C4-2B (cell line): ENCODE results near the gene PXDC1.

Source experiments
- H3K27ac ChIP-seq: fragments of 450-650 bp; 2 replicates; pipeline ENCODE4 v1.5.1; 2017
- CTCF ChIP-seq: fragments of 450-650 bp; conservative IDR thresholded peaks from 2 replicates; pipeline ENCODE4 v1.5.1; 2017; ENCODE audit warnings: mild to moderate bottlenecking
- ZFX ChIP-seq: fragments of 450-650 bp; IDR thresholded peaks from 2 replicates; pipeline ENCODE4 v1.6.1; 2017

The PXDC1 gene

DNA sequence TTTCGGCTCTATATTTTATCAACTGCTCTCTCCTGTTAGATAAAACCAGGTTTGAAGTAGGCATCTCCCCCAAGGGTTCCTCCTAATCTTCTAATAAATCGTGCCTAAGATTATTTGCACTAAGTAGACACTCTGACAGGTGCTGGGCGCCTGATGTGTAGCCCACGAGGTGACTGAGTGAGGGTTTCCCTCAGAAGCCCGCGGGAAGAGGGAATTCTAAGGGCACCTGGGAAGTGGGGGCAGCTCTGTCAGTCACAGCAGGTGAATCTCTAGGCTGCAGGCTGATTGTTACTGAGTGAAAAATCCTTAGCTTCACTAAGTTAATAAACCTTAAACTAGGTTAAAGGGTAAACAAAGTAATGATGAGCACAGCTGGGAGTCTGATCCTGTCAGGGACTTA is 68.2 kb downstream of the PXDC1 start:
- TF ChIP-seq ZFX (no peak), CTCF (no peak)
- no peak overlapping the region for H3K27ac ChIP-seq

DNA sequence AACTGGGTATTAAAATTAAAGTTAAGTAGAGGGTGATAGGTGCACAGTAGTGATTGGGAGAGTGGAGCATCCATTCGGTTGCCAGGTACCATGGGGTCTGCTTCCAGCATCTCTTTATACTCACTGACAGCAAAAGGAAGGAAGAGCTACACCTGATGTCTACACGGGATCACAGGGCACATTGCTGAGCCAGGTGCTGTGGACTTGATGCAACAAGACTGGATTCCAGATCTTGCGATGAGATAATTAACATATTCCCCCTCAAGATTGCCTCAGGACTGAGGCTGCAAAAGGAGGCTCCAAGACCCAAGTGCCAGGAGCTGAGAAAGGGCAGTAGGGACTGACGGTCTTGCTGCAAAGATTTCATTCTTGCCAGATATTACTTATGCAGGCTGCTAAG is 72.6 kb downstream of the PXDC1 start:
- TF ChIP-seq CTCF (no peak), ZFX (no peak)
- no peak overlapping the region for H3K27ac ChIP-seq

GRCh38 chr6:3677751-3678150 is 73.8 kb downstream of the PXDC1 start:
- H3K27ac ChIP-seq = peak overlapping the region; percentile 1; the same call in 1 of the 2 replicates

DNA sequence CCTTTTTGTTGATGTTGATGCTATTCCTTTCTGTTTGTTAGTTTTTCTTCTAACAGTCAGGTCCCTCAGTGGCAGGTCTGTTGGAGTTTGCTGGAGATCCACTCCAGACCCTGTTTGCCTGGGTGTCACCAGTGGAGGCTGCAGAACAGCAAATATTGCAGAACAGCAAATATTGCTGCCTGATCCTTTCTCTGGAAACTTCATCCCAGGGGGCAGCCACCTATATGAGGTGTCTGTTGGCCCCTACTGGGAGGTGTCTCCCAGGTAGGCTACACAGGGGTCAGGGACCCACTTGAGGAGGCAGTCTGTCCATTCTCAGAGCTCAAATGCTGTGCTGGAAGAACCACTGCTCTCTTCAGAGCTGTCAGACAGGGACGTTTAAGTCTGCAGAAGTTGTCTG is 74.2 kb downstream of the PXDC1 start:
- peak overlapping the region; percentile 1; the same call in 1 of the 2 replicates for H3K27ac ChIP-seq
